Fibroblast of villous mesenchyme (primary cell): ENCODE results near the gene NME4. TPM values are rescaled to one million over a fixed set of nuclear protein-coding genes. Genes with fewer than 3 reads are reported as not detected.

ENCODE experiments used
- DNase-seq: peaks from one replicate; pipeline ENCODE4 v3.0.0-alpha.2; 2010; ENCODE audit warnings: low read depth
- H3K4me3 ChIP-seq: 2 replicates; pipeline ENCODE4 v1.5.1; 2011; ENCODE audit warnings: low read depth, mild to moderate bottlenecking, low read length
- total RNA-seq: library from RNA; depleted of rRNA; stranded (reverse); fragments of >200 nt; gene quantifications from 2 replicates; pipeline ENCODE4 v1.2.3, GENCODE V29; 2012
- TF ChIP-seq, protein P1 (sequence below): IDR thresholded peaks from 2 replicates; pipeline ENCODE4 v1.5.1; 2012; ENCODE audit warnings: low read depth, mild to moderate bottlenecking, low read length; ENCODE audit not compliant: insufficient read depth

The NME4 gene
- total RNA-seq, 1 donor: 126 TPM

DNA sequence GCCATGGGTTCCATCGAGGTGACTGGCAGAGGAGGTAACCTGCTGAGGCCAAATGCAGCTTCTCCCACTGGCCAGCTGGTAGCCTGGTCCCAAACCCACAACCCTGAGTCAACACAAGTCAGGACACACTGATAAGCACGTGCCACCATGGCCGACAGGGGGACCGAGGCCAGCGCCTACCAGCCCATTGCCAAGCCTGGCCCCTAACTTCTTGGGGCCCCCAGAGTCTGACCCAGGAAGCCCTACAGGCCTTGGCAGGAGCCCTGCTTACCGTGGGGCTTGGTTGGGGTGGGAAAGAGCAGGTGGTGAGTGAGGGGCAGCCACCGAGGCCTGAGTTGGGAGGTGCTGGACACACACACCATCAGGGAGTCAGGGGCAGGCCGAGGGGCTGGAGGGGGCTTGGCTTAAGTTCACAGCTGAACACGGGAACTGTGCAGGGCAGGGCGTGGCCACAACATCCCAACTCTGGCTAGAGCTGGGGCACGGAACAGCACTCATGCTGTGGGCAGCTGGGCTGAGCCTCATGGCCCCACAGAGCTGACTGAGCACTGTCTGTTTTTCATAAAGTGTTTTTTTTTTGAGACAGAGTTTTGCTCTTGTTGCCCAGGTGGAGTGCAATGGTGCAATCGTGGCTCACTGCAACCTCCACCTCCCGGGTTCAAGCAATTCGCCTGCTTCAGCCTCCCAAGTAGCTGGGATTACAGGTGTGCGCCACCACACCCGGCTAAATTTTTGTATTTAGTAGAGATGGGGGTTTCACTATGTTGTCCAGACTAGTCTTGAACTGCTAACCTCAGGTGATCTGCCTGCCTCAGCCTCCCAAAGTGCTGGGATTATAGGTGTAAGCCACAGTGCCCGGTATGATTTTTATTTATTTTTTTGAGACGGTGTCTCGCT, 32.2 kb upstream of the NME4 start:
- no peak for DNase-seq
- TF ChIP-seq, protein P1, sequence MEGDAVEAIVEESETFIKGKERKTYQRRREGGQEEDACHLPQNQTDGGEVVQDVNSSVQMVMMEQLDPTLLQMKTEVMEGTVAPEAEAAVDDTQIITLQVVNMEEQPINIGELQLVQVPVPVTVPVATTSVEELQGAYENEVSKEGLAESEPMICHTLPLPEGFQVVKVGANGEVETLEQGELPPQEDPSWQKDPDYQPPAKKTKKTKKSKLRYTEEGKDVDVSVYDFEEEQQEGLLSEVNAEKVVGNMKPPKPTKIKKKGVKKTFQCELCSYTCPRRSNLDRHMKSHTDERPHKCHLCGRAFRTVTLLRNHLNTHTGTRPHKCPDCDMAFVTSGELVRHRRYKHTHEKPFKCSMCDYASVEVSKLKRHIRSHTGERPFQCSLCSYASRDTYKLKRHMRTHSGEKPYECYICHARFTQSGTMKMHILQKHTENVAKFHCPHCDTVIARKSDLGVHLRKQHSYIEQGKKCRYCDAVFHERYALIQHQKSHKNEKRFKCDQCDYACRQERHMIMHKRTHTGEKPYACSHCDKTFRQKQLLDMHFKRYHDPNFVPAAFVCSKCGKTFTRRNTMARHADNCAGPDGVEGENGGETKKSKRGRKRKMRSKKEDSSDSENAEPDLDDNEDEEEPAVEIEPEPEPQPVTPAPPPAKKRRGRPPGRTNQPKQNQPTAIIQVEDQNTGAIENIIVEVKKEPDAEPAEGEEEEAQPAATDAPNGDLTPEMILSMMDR: no peak
- no peak overlapping the region for H3K4me3 ChIP-seq

- H3K4me3 ChIP-seq: no peak overlapping the region
- DNase-seq: no peak
- TF ChIP-seq, protein P1: no peak
Measured at GRCh38 chr16:366476-366875, 30.5 kb upstream of the NME4 start.

DNA sequence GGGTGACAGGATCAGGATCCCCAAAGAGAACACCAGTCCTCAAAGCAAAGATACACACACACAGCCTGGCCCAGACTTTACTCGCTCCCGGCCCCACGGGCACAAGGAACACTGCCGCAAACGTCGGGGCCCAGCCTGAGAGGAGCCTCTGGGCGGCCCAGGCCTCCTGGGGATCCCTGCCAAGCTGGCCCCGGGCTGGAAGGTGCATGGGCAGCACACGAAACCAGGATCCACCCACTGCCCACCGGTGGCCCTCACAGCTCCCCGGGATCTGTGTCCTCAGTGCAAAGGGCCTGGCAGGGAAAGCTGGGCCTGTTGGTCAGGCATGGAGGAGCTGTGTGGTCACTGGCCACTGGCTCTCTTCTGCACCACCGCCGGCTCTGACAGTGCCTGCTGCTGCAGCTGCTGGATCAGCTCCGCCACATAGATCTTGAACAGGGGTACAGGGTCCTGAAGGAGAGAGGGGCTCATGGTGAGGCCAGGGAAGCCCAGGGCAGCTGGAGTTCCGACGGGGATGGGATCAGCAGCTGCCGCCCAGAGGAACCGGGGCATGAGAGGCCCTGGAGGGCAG, 29.6 kb upstream of the NME4 start:
- H3K4me3 ChIP-seq: no peak overlapping the region
- TF ChIP-seq, protein P1: no peak
- DNase-seq: no peak

GRCh38 chr16:368388-369158, 28.4 kb upstream of the NME4 start:
- DNase-seq: no peak

DNA sequence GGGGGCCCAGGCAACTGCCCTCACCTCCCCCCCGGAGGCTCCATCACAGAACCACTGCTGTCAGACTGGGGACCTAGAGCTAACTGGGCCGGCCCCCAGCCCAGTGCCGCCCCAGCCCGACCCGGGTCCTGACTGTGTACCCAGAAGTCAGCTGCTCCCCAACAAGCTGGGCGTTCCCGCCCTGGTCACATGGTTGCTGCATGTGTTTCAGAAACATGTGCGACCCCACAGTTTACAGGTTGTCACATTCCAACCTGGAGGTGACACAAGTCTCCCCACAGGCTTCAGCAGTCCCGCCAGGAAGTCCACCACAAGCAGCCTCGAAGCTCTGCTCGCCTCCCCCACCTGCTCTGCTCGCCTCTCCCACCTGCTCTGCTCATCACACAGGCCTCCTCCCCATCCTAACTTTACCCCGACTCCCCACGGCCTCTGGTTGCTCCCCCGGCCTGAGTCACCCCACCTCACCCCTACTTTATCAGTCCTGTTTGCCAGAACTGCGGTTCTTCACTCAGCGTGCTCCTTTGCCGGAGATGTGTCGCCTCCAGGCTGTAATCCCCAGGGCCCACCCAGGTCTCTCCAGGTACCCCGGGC, 27.6 kb upstream of the NME4 start:
- peak overlapping the region; percentile 56 for H3K4me3 ChIP-seq
- no peak for DNase-seq
- TF ChIP-seq, protein P1: no peak

More at GRCh38 chr16:368388-369158, 28.4 kb upstream of the NME4 start:
- TF ChIP-seq, protein P1: no peak
- no peak overlapping the region for H3K4me3 ChIP-seq

GRCh38 chr16:369866-370436, 27.0 kb upstream of the NME4 start:
- peak overlapping the region; percentile 56 for H3K4me3 ChIP-seq
- peak; percentile 26 for DNase-seq
- TF ChIP-seq, protein P1: no peak
